Breast epithelium (tissue), 4 donors: ENCODE results near the gene ARPC5L. TPM values are rescaled to one million over a fixed set of nuclear protein-coding genes. Genes with fewer than 3 reads are reported as not detected.

ENCODE experiments used
- DNase-seq, 2 donors: peaks; one replicate each; pipeline ENCODE4 v3.0.0-alpha.2; 2019; ENCODE audit warnings: low spot score in 2 of 2
- H3K27ac ChIP-seq, 2 donors: fragments of 200-600 bp; sonication (generic) in 1 of 2; one replicate each; pipeline ENCODE4 v1.5.1; 2016 to 2019; ENCODE audit warnings: mild to moderate bottlenecking in 1 of 2
- H3K27me3 ChIP-seq, 2 donors: fragments of 200-600 bp; sonication (generic) in 1 of 2; one replicate each; pipeline versions ENCODE4 v1.5.1 to v1.6.0; 2017 to 2019; ENCODE audit warnings: control low read depth in 1 of 2, mild to moderate bottlenecking in 1 of 2
- H3K36me3 ChIP-seq: fragments of 200-600 bp; one replicate; pipeline ENCODE4 v1.5.1; 2019
- H3K4me1 ChIP-seq, 2 donors: fragments of 200-600 bp; sonication (generic); one replicate each; pipeline ENCODE4 v1.5.1; 2016 to 2019; ENCODE audit warnings: control low read depth in 1 of 2
- H3K4me3 ChIP-seq, 3 donors: fragments of 200-600 bp; sonication (generic); 1 replicate in 2 of 3; 2 replicates in 1 of 3; pipeline ENCODE4 v1.5.1; 2016 to 2019; ENCODE audit warnings: mild to moderate bottlenecking in 3 of 3, moderate library complexity in 2 of 3
- H3K9me3 ChIP-seq, 2 donors: fragments of 200-600 bp; sonication (generic) in 1 of 2; one replicate each; pipeline ENCODE4 v1.5.1; 2016 to 2019; ENCODE audit warnings: control low read depth in 1 of 2
- CTCF ChIP-seq, 3 donors: fragments of 450-650 bp; IDR thresholded peaks; one replicate each; pipeline ENCODE4 v1.5.1; 2016 to 2017; ENCODE audit warnings: antibody characterized with exemption in 3 of 3, mild to moderate bottlenecking in 3 of 3, moderate library complexity in 3 of 3
- POLR2A ChIP-seq: fragments of 450-650 bp; IDR thresholded peaks from one replicate; pipeline ENCODE4 v1.6.1; 2016; ENCODE audit warnings: antibody characterized with exemption, mild to moderate bottlenecking, moderate library complexity
- POLR2AphosphoS5 ChIP-seq, 3 donors: sonication (generic); formaldehyde crosslinking; IDR thresholded peaks; one replicate each; pipeline ENCODE4 v1.6.1; 2017; ENCODE audit warnings: antibody characterized with exemption in 3 of 3
- intact Hi-C: fragments of 100-400 bp; cut with DNase I; formaldehyde crosslinking; loops from one replicate; pipeline ENCODE4 v1.15.1; 2023; ENCODE audit warnings: low total_unique reads
- total RNA-seq, 3 donors: library from RNA; depleted of rRNA; stranded (reverse); fragments of >200 nt; gene quantifications; one replicate each; pipeline ENCODE4 v1.1.0, GENCODE V29; 2016

ARPC5L gene
- total RNA-seq, 3 donors from 2014 or later, result 12.5 to 25.6 (median 22.0) TPM

GRCh38 chr9:124858330-124859046 is 3.4 kb upstream of the ARPC5L start:
- TF ChIP-seq POLR2A, result no peak
- no peak for TF ChIP-seq CTCF (IDR thresholded peaks at IDR 0.05)
- TF ChIP-seq POLR2AphosphoS5 (IDR thresholded peaks at IDR 0.05), result no peak
- Histone ChIP-seq H3K27ac (peak overlapping the region in 1 of 2 donors; percentile 25), H3K9me3 (no peaks in the 10 kb centered on the region), H3K27me3 (no peaks in the 10 kb centered on the region), H3K4me3 (no peak overlapping the region), H3K4me1 (peaks cover 4 to 8% of the 10 kb centered on the region in 2 donors), H3K36me3 (peaks cover 4% of the 10 kb centered on the region)
- intact Hi-C loops, result no loop called here
- DNase-seq, result no peak

GRCh38 chr9:124859803-124860581 is 1.9 kb upstream of the ARPC5L start:
- Histone ChIP-seq H3K9me3 (no peaks in the 10 kb centered on the region), H3K4me3 (peak overlapping the region; percentile 5 to 96 (median 92)), H3K27me3 (no peaks in the 10 kb centered on the region), H3K27ac (no peak overlapping the region), H3K36me3 (peaks cover 4% of the 10 kb centered on the region), H3K4me1 (peaks cover 4 to 8% of the 10 kb centered on the region in 2 donors)
- no peak for TF ChIP-seq POLR2AphosphoS5 (IDR thresholded peaks at IDR 0.05)
- TF ChIP-seq CTCF (IDR thresholded peaks at IDR 0.05), result no peak
- TF ChIP-seq POLR2A, result no peak
- DNase-seq, result no peak
- intact Hi-C loops, result no loop called here

- intact Hi-C loops, result no loop called here
- no peaks in the 10 kb centered on the region for H3K9me3 ChIP-seq
- TF ChIP-seq POLR2A, result no peak
- TF ChIP-seq CTCF (IDR thresholded peaks at IDR 0.05), result no peak
- TF ChIP-seq POLR2AphosphoS5 (IDR thresholded peaks at IDR 0.05), result no peak
- no peak for DNase-seq
- peak overlapping the region; percentile 75 to 96 (median 92) for H3K4me3 ChIP-seq
- H3K4me1 ChIP-seq, result peaks cover 4 to 8% of the 10 kb centered on the region in 2 donors
- peaks cover 4% of the 10 kb centered on the region for H3K36me3 ChIP-seq
- H3K27ac ChIP-seq, result peak overlapping the region; percentile 94 to 95
- no peaks in the 10 kb centered on the region for H3K27me3 ChIP-seq
Observed at GRCh38 chr9:124860582-124861341, 1.2 kb upstream of the ARPC5L start.

- DNase-seq, result no peak
- TF ChIP-seq CTCF (IDR thresholded peaks at IDR 0.05), result no peak
- no peak for TF ChIP-seq POLR2AphosphoS5 (IDR thresholded peaks at IDR 0.05)
- no peak for TF ChIP-seq POLR2A
- no peaks in the 10 kb centered on the region for H3K27me3 ChIP-seq
- H3K4me1 ChIP-seq, result peaks cover 4 to 8% of the 10 kb centered on the region in 2 donors
- no peaks in the 10 kb centered on the region for H3K9me3 ChIP-seq
- peak overlapping the region in 1 of 2 donors; percentile 52 for H3K27ac ChIP-seq
- no peaks in the 10 kb centered on the region for H3K36me3 ChIP-seq
- H3K4me3 ChIP-seq, result no peak overlapping the region
- intact Hi-C loops, result no loop called here
Observed at GRCh38 chr9:124863371-124863871, 1.5 kb downstream of the ARPC5L start.
